ENCODE results near the gene STK36.

Gene STK36

GRCh38 chr2:218664653-218665052 lies 7.2 kb upstream of the STK36 start:
- no peak for DNase-seq

- no peak for DNase-seq
Observed at GRCh38 chr2:218671097-218671653, 711 bp upstream of the STK36 start.

- DNase-seq, result no peak
Observed at GRCh38 chr2:218679119-218679518, 7.2 kb downstream of the STK36 start.

- no peak for DNase-seq
Observed at GRCh38 chr2:218680061-218680460, 8.2 kb downstream of the STK36 start.

GRCh38 chr2:218687400-218688060 lies 15.6 kb downstream of the STK36 start:
- peak; percentile 69 for DNase-seq

- no peak for DNase-seq
Observed at GRCh38 chr2:218691234-218691633, 19.3 kb downstream of the STK36 start.

- no peak for DNase-seq
Observed at GRCh38 chr2:218694405-218695145, 22.7 kb downstream of the STK36 start.

- DNase-seq, result no peak
Observed at GRCh38 chr2:218698885-218699284, 27.0 kb downstream of the STK36 start.

GRCh38 chr2:218701806-218702205 lies 29.9 kb downstream of the STK36 start:
- DNase-seq, result no peak

- DNase-seq, result no peak
Observed at GRCh38 chr2:218703341-218703740, 31.5 kb downstream of the STK36 start.

GRCh38 chr2:218708086-218708485 lies 36.2 kb downstream of the STK36 start:
- DNase-seq, result no peak

- DNase-seq, result no peak
Observed at GRCh38 chr2:218709908-218710307, 38.0 kb downstream of the STK36 start.

- no peak for DNase-seq
Observed at GRCh38 chr2:218710334-218710686, 38.4 kb downstream of the STK36 start.

- peak; percentile 96 for DNase-seq
Observed at GRCh38 chr2:218710687-218711549, 39.0 kb downstream of the STK36 start, which contains the start of gene TTLL4. TTLL4 (plus strand) TSS chr2:218710835; CDS start chr2:218737677, 26,842 bp downstream.

GRCh38 chr2:218711550-218711929 lies 39.7 kb downstream of the STK36 start:
- DNase-seq, result no peak

- DNase-seq, result no peak
Observed at GRCh38 chr2:218713922-218714321, 42.0 kb downstream of the STK36 start.

- DNase-seq, result no peak
Observed at GRCh38 chr2:218716070-218716469, 44.2 kb downstream of the STK36 start.

- DNase-seq, result no peak
Observed at GRCh38 chr2:218717262-218717661, 45.4 kb downstream of the STK36 start.

GRCh38 chr2:218718058-218718457 lies 46.2 kb downstream of the STK36 start:
- DNase-seq, result no peak

GRCh38 chr2:218719457-218719856 lies 47.6 kb downstream of the STK36 start:
- DNase-seq, result no peak

- DNase-seq, result no peak
Observed at GRCh38 chr2:218720048-218721041, 48.5 kb downstream of the STK36 start.

- DNase-seq, result no peak
Observed at GRCh38 chr2:218721488-218721887, 49.6 kb downstream of the STK36 start.
